DMS 273 (cell line): ENCODE data around the gene DACT2.
"Not testable (repeated sequence)": the region's sequence is repeated elsewhere in the genome, so short reads cannot be mapped to it uniquely, and the experiment has no call there.

Experiments used
- DNase-seq: peaks from one replicate; lab custom pipeline; 2025; ENCODE audit not compliant: unreplicated experiment; lab: John Stamatoyannopoulos, UW

The DACT2 gene, protein sequence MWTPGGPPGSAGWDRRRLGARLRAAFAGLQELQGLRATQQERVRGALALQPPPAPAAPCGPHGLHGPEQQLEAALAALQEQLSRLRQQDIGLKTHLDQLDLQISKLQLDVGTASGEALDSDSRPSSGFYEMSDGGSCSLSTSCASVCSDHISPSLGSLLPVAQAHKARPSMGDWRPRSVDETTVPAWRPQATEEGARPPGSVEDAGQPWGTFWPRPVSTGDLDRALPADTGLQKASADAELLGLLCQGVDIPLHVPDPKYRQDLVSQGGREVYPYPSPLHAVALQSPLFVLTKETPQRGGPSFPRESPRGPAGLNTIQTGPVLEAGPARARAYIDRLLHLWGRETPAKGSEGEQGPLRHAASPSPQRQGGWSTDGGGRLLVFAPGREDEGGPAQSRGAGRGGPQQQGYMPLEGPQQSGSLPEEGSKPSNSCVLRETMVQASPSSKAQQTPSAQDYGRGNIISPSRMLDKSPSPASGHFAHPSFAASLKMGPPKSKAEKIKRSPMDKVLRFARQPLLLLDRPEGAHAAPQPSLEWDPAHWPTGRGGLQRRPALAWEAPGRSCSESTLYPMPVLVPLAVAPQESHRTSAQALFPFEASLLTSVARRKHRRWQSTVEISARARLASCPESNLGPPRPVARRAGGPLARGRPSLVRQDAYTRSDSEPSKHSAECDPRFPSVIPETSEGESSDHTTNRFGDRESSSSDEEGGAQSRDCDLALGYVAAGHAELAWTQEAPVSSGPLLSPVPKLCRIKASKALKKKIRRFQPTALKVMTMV

DNA sequence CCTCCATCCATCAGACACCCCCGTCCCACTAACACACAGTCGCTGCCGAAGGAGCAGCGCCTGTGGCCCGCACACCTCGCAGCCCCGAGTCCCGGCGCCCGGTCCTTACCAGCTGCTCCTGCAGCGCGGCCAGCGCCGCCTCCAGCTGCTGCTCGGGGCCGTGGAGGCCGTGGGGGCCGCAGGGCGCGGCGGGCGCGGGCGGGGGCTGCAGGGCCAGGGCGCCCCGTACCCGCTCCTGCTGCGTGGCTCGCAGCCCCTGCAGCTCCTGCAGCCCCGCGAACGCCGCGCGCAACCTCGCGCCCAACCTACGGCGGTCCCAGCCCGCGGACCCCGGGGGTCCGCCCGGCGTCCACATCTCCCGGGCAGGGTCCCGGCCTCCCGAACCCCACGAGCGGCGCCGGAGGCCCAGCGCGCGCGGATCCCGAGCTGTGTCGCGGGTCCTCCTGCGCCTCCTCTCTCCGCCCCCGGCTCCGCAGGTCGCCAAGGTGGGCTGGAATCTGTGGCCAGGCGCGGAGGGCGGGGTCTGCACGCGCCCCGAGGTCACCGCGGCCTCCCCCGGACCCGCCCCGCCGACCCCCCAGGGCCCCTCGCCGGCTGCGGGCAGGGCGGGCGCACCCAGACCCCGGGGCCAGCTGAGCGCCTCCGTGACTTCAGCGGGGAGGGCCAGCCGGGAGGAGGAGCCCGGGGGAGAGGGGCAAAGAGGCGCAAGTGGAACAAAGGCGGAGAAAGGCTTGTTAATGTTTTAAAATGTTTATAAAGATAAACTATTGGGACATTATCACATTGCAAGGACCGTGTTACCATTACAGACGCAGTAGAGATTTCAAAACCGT is at the start of gene DACT2:
TSS of gene DACT2 (minus strand) at position 499 of the 833 bp plus-strand sequence. CDS start at position 355, 144 bp downstream.
- peak; percentile 12 for DNase-seq

DNA sequence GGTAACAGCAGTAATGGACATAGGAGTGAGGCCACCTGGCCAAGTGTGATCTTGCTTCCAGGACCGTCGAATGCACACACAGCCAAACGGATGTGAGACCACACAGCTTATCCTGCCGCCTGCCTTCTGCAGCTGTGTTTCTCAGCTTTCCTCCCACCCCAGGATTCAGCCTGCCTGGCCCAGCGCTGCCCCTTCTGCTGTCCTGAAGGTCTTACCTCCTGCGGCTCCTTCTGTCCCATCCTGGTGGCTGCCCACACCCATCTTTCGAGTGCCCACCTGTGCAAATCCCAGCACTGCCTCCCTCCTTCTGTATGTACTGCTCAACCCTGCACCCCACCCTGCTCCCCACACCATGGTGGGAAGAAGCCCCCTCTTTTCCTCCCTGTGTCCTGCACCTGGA is 49.4 kb upstream of the DACT2 start:
- no peak for DNase-seq

DNA sequence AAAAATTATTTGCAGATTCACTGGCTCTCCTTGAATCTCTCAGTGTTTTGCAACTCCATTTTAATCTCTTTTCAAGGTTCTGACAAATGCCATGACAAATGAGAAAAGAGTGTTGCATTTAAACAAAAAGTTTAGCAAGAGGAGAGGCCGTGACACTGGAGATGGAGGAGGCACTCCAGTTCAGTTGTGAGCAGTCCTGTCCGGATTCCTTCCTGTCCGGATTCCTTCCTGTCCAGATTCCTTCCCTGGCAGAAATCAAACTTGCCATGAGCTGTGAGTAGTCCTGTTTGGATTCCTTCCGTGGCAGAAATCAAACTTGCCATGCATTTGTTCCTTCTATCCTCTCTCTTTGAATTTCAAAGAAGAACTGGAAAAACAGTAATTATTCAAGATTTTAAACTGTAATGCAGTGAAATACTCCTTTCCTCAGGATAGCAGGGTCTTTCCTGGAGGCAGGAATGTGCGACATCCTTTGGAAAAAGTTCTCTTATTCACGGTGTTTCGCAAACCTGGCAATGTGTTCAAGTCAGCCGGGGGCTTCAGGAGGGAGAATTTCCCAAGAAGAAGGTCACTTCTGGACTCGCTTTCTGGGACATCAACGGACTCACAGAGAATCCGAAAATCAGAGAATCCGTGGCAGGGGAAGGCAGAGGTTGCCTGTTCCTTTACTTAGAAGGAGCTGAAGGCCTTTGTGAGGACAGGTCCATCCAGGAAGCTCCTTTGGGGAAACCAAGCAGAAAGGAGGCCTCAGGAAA is 48.7 kb upstream of the DACT2 start:
- DNase-seq = no peak

DNA sequence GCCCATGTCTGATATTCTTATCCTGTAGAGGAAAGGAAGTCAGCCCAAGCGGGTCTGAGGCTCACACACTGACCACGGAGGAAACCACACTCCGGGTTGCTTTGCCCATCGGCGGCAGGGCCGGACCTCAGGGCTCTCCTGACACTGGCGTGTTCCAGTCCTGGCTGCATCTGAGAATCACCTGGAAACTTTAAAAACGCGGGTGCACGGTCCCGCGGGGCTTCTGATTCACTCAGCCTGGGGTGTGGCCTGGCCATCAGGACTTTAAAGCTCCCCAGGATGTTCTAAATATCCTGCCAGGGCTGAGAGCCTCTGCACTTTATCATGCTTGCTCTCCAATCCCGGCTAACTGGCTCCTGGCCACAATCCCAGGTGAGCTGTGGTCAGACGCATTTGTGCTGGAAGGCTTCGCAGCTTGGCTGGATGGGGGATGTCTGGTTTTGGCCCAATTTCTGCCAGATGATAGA is 47.7 kb upstream of the DACT2 start:
- no peak for DNase-seq

DNA sequence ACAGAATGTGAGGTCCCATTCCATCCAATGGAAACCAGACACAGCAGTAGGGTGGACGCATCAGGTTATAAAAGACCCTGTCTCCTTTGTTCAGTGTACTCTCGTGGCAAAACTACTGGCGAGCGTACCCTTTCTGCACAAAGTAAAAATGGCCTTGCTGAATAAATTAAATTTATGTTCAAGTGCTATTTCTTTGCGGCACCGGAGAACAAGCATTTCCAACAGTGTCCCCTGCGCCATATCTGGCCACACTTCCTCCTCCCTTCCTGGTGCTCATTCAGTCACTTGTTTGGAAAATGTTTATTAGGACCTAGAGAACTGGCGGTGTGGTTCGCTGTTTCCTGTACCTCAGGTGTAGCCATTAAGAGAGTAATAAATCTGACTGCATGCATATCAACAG is 46.9 kb upstream of the DACT2 start:
- no peak for DNase-seq

DNA sequence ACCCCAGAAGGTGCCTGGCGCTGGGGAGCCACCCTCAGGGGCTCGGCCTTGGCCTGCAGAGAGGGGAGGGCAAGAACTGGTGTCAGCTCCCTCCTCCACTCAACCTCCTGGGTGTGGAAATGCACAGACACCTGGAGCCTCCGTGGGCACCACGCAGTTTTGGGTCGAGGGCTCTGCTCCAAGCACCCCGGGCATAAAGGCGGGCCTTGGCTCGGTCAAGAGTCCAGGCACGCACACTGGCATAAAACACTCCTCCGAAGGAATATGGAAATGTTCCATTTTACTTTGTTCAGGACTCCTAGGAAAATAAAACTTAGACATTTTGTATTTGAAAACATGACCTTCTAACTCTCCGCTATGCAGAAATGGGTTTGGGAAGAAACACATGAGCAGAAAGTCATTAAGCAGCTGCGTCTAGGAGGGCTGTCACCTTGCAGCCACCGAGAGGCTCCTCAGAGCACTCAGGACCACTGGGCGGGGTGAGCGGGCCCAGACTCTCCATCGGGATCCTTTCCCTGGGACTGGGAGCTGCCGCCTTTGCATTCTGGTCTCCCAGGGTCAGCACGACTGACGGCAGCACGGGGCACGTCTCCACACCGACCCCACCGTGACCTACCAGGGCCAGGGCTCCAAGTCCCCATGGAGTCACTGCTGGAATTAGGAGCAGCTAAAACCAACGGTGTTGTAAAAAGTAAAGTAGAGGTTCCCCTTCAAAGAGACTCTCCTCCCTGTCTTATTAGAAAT is 46.0 kb upstream of the DACT2 start:
- no peak for DNase-seq

DNA sequence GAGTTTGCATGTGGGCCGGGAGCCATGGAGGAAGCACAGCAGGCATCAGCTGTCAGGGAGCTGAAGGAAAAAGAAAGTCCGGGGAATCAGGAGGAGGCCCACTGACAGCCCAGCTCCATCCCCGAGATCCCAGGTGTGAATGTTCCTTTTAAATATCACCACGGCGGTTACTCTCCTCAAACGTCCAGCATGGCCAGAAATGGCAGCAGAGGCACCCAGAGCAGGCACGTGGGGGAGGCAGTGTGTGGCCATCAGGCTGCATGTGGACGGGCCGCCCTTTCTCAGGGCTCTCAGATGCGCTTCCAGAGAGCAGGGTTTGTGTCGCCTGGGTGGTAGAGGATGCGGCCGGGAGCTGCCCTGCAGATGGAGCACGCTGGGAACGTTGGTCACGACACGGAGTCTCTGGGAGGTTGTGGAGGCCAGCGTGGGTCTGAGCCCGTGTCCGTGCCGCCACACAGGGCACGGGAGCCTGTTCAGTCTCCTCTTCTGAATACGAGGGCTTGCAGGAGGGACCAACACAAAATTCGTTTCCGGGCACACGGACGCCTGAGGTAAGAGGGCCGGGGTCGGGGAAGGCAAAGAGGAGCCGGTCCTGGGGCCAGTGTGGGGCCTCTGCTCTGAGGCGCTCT is 45.3 kb upstream of the DACT2 start:
- no peak for DNase-seq

DNA sequence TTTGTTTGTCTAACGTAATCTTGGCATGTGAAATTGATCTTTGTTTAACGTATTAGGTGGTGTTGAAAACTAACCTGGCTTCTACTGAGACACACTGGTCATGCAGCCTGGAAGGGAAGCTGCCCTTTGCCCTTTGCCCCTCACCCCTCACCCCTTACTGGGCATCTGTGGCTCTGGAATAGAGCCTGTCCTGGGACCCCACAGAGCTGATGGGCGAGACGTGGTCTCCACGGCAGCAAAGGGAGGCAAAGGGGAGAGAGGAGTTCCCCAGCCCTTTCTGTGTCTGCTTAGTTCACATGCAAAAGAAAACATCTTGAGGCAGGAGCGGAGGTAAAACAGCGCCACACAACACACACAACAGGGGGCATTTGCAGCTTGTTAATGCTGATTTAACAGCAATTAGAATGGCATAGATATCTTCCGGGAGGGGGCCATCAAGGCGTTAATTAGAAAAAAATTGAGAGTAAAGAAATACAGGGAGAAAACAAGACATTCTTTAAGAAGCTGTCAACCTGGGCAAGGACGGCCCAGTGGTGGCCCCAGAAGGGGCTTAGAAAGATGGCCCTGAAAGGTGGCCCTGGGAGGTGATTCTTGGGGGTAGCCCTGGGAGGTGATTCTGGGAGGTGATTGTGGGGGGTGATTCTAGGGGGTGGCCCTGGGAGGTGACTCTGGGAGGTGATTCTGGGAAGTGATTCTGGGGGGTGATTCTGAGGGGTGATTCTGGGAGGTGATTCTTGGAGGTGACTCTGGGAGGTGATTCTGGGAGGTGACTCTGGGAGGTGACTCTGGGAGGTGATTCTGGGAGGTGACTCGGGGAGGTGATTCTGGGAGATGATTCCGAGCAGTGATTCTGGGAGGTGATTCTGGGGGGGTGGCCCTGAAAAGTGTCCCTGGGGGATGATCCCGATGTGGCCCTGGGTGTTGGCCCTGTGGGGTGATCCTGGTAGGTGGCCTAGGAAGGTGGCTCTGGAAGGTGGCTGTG is 44.5 kb upstream of the DACT2 start:
- no peak for DNase-seq

DNA sequence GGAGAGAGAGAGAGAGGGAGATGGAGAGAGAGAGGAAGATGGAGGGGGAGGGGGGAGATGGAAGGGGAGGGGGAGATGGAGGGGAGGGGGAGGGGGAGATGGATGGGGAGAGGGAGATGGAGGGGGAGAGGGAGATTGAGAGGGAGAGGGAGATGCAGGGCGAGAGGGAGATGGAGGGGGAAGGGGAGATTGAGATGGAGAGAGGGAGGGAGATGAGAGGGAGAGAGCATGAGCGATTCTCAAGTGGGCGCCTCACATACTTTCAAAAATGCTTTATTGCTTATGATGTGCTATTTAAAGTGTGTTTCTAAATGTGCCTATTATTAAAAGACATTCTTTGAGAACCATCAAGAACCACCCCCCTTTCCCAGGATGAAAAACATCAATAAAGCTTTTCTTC is 43.7 kb upstream of the DACT2 start:
- no peak for DNase-seq

DNA sequence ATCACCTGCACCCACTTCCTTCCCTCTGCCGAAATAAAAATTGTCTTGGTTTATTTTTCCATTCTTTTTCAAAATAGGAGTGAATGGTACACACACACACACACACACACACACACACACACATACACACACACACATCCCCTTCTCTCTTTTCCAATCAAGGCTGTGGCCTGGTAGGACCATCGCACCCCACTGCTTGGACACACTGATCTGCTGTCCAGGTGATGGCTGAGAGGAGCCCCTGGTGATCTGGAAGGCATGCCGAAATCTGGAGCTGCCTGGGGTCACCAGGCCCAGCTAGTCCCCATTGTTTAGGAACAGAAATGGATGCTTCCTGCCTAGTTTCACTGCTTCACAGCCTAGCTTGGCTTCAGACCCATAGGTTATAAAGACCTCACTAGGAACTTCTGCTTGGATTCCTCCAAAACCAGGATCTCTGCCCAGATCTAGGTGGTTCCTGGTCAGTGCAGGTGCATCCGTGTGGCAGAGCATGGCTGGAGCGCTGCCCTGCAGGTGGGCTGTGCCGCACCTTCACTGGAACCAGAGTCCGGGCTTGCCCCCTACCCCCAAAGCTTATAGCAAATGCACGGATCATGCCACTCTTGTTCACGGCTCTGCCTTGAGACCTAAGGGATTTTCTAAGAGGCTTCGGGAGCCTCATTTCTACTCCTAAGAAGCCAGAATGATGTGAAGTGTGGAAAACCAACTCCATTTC is 42.9 kb upstream of the DACT2 start:
- DNase-seq = no peak

DNA sequence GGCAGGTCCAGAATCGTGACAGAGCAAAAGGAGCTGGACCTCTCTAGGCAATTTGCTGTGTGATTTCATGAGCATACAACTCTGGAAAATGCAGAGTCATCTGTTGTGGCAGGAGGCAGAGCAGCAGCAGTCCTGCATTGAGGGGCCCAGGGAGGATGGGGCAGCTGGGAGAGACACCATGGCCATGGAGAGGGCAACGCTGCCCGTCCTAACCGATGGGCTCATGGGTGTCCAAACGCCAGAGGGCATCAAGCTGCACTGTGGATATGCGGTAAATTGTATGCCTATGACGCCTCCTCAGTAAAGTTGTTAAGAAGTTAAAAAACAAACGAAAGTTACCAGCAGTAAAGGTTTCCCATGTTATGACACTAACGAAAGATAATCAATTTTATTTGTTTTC is 42.2 kb upstream of the DACT2 start:
- DNase-seq = no peak

DNA sequence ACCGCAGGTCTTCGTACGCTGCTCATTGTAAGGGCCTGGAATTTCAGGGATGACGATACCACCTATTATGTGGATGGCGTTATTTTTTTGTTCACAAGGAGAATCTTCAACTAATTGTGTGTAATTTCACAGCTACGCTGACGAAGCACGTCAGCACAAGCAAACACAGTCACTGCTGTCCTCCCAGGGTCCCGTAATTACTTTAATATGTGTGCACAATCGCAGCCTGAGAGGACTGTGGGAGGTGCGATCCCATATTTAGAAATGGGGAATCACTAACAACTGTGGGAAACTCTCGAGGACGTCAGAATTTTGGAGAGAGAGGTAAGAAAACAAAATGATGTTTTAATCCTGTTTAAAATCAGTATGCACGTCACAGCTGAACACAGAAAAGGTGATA is 40.2 kb upstream of the DACT2 start:
- DNase-seq = no peak

DNA sequence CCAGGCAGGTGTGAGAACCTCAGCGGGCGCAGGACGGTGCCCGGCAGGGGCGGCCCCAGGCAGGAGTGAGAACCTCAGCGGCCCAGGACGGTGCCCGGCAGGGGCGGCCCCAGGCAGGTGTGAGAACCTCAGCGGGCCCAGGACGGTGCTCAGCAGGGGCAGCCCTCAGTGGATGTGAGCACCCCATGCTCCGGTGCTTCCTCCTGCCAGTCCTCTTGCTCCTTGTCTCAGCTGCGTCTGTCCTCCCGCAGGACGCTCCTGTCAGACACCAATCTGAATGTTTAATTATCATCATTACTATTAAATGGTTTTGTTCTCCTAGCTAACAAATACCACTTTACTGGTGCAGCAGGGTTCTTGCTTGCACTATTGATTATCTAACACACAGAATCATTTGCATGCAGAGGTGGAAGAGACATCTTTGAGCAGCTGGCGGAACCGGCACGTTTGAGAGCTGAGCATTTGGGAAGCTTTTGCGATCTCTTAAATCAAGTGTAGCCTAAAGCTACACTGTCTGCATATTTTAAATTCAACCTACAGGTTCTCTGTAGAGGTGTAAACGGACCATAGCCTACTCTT is 39.4 kb upstream of the DACT2 start:
- DNase-seq = no peak

DNA sequence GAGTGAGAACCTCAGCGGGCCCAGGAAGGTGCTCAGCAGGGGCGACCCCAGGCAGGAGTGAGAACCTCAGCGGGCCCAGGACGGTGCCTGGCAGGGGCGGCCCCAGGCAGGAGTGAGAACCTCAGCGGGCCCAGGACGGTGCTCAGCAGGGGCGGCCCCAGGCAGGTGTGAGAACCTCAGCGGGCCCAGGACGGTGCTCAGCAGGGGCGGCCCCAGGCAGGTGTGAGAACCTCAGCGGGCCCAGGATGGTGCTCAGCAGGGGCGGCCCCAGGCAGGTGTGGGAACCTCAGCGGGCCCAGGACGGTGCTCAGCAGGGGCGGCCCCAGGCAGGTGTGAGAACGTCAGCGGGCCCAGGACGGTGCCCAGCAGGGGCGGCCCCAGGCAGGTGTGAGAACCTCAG is 37.3 kb upstream of the DACT2 start:
- not testable (repeated sequence) for DNase-seq

DNA sequence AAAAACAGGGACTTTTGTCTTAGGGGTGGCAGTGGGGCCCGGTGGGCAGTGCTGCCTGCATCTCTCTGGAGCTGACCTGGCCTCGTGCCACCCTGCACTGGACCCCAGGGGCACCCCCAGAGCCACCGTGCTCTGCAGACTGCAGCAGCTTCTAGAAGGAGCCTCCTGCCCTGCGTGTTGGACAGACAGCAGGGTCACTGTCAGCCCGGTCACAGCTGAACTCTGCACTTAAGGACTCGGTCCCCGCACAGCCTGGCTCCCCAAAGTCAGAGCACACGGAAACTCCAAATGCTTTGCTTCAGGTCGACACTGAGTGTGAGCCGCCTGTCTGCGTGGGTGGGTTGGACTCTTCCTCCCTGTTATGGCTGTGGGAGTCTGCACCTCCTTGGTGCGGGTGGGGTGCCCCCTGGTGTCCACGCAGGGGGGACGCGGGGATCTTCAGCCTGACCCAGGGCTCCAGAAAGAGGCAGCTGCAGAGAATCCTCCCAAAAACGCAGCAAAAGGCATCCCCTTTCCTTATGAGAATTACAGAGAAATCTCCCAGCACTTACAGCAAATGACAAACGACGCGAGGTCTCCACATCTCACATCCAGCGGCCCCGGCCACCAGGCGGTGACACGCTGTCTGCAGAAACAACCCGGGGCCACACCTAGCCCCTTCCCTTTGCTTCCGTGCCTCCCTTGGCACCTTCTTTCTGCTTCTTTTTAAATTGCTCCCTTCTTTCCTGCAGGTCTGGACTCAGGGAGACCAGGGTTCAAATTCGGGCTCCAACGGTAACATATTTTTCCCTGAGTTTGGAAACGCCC is 36.3 kb upstream of the DACT2 start:
- DNase-seq = peak; percentile 60

DNA sequence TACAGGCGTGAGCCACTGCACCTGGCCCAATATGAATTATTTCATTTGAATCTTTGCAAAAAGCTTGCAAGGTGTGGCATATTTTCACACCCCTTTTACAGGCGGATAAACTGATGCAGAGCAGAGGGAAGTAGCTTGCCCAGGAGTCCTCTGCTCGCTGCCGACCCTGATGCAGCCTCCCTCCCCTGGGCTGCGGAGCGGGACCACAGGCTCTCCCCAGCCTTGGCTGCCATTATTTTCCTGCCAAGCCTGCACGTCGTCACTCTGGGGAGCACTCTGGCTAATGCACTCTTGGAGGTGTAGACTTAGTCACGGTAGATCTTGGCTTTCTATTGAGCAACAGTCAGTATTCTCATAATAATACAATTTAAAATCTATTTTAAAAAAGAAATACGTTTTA is 34.8 kb upstream of the DACT2 start:
- DNase-seq = no peak

DNA sequence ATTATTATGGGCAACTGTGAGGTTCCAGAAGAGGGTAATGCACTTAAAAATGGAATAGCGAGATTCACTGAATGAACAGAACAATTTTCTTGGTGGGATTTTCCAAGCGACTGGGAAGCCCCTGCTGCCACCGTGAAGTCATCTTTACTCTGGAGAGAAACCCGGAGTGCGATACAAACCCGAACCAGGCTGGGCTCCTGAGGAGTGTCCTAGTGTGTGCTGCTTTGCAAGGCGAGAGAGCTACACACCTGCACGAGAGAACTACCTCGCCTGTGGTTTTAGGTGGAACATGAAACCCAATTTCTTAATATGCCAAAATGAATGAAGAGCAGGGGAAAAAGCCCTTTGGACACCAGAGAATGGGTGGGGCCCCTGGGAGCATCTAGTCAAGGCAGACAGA is 33.5 kb upstream of the DACT2 start:
- no peak for DNase-seq
